Activated B cell treated with CpG ODN at 0.5 μM for 24 hours (primary cell): ENCODE data around the gene CTXND2. TPM values are rescaled to one million over a fixed set of nuclear protein-coding genes. Genes with fewer than 3 reads are reported as not detected.

ENCODE experiments used
- ATAC-seq: fragments of 200-7000 bp; cut with Tn5 transposase; one replicate; pipeline ENCODE4 v1.10.0; 2021; ENCODE audit warnings: low read depth, mild to moderate bottlenecking, moderate library complexity
- CTCF ChIA-PET: fragments of 350-600 bp; sonication (Branson Sonifier 250); formaldehyde crosslinking; loops from one replicate; lab custom pipeline; 2021; ENCODE audit warnings: antibody characterized with exemption; lab: Charles Lee
- POLR2A ChIA-PET: fragments of 350-600 bp; sonication (Branson Sonifier 250); formaldehyde crosslinking; loops from one replicate; lab custom pipeline; 2021; ENCODE audit warnings: antibody characterized with exemption; lab: Charles Lee
- DNase-seq: peaks from one replicate; pipeline ENCODE4 v3.0.0; 2022
- H3K27ac Mint-ChIP-seq: one replicate; pipeline ENCODE4 v1.8.0; 2020; ENCODE audit warnings: mixed read lengths
- H3K27me3 Mint-ChIP-seq: one replicate; pipeline ENCODE4 v1.8.0; 2021; ENCODE audit warnings: mixed read lengths
- H3K36me3 Mint-ChIP-seq: one replicate; pipeline ENCODE4 v1.8.0; 2021; ENCODE audit warnings: low read depth, mixed read lengths
- H3K4me1 Mint-ChIP-seq: one replicate; pipeline ENCODE4 v1.8.0; 2021; ENCODE audit warnings: mixed read lengths
- H3K4me3 Mint-ChIP-seq: one replicate; pipeline ENCODE4 v1.8.0; 2020; ENCODE audit warnings: mild to moderate bottlenecking, mixed read lengths
- H3K9me3 Mint-ChIP-seq: one replicate; pipeline ENCODE4 v1.8.0; 2020; ENCODE audit warnings: mixed read lengths
- intact Hi-C: fragments of 100-400 bp; cut with micrococcal nuclease; formaldehyde crosslinking; loops from one replicate; pipeline ENCODE4 v1.15.1; 2024
- total RNA-seq: library from RNA; stranded (reverse); gene quantifications from 2 replicates; pipeline ENCODE4 v1.2.3, GENCODE V29; 2022
- TF ChIP-seq, protein P1 (sequence below): fragments of 200-600 bp; IDR thresholded peaks from one replicate; pipeline ENCODE4 v1.8.0; 2022; ENCODE audit warnings: antibody characterized with exemption, mild to moderate bottlenecking

The CTXND2 gene
- total RNA-seq, 1 donor from 2014 or later = not detected

DNA sequence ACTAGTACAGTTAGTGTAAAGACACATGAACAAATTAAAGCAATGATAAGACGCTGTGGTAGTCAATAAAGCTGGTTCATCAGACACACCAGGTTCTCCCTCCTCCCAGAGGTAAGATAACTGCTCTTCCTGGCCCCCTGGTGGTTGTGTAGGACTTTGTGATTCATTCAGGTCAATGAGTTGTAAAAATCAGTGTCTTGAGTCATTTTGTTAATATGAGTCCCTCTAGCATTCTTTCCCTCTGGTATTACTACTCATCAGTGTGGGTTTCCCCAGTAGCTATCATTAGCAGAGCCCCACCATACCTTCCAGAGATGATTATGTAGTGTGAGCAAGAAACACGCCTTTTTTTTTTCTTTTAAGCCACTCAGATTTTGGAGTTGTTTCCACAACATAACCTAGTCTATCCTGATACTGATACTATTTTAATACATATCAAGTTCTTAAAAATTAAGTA lies 35.6 kb downstream of the CTXND2 start:
- H3K27me3 Mint-ChIP-seq = no peaks in the 10 kb centered on the region
- CTCF ChIA-PET = interaction anchor here (0.6 to 2.8 kb wide), 29 partner anchors 9 to 460 kb away, joined by 3 to 22 read pairs (median 4); partner anchors contain the start of genes CTSS, ENSA and GOLPH3L
- peak; percentile 23 for DNase-seq
- peak; percentile 55 for ATAC-seq
- POLR2A ChIA-PET = interaction anchor here (0.5 to 1.9 kb wide), 16 partner anchors 10 to 599 kb away, joined by 3 to 13 read pairs (median 4); partner anchors contain the start of genes ARNT, CTSS and MCL1
- H3K4me1 Mint-ChIP-seq = peaks cover 30% of the 10 kb centered on the region
- H3K36me3 Mint-ChIP-seq = peaks cover 8% of the 10 kb centered on the region
- peak overlapping the region; percentile 79 for H3K27ac Mint-ChIP-seq
- no peaks in the 10 kb centered on the region for H3K9me3 Mint-ChIP-seq
- H3K4me3 Mint-ChIP-seq = peak overlapping the region; percentile 44
- intact Hi-C loops = loop anchor here (1.0 to 5.0 kb wide), 7 partner anchors 32 to 458 kb away; partner anchors contain the start of genes ARNT and ENSA
- TF ChIP-seq, protein P1, sequence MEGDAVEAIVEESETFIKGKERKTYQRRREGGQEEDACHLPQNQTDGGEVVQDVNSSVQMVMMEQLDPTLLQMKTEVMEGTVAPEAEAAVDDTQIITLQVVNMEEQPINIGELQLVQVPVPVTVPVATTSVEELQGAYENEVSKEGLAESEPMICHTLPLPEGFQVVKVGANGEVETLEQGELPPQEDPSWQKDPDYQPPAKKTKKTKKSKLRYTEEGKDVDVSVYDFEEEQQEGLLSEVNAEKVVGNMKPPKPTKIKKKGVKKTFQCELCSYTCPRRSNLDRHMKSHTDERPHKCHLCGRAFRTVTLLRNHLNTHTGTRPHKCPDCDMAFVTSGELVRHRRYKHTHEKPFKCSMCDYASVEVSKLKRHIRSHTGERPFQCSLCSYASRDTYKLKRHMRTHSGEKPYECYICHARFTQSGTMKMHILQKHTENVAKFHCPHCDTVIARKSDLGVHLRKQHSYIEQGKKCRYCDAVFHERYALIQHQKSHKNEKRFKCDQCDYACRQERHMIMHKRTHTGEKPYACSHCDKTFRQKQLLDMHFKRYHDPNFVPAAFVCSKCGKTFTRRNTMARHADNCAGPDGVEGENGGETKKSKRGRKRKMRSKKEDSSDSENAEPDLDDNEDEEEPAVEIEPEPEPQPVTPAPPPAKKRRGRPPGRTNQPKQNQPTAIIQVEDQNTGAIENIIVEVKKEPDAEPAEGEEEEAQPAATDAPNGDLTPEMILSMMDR = peak; percentile 25

DNA sequence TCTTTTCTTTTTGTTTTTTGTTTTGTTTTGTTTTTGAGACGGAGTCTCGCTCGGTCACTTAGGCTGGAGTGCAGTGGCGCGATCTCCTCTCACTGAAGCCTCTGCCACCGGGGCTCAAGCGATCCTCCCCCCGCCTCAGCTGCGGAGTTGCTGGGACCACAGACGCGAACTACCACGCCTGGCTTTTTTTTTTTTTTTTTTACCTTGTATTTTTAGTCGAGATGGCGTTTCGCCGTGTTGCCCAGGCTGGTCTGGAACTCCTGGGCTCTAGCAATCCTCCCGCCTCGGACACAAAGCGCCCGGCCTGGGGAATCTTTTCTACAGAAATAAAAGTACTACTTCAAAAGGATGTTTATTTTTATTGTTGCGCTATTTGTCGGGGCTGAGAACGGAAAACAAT lies 38.1 kb downstream of the CTXND2 start:
- POLR2A ChIA-PET = interaction anchor here (0.6 to 1.8 kb wide), 4 partner anchors 21 to 561 kb away, joined by 3 to 5 read pairs (median 4); partner anchors contain the start of gene RPRD2
- TF ChIP-seq, protein P1 = no peak
- intact Hi-C loops = loop anchor here (5.0 kb wide), 2 partner anchors 132 to 563 kb away; partner anchors contain the start of genes CDC42SE1 and RPRD2
- peaks cover 35% of the 10 kb centered on the region for H3K4me1 Mint-ChIP-seq
- DNase-seq (no peak), ATAC-seq (no peak)
- H3K27ac Mint-ChIP-seq = peak overlapping the region; percentile 98
- no peaks in the 10 kb centered on the region for H3K27me3 Mint-ChIP-seq
- no peaks in the 10 kb centered on the region for H3K9me3 Mint-ChIP-seq
- peak overlapping the region; percentile 98 for H3K4me3 Mint-ChIP-seq
- H3K36me3 Mint-ChIP-seq = peaks cover 33% of the 10 kb centered on the region
- CTCF ChIA-PET = no interaction called here

DNA sequence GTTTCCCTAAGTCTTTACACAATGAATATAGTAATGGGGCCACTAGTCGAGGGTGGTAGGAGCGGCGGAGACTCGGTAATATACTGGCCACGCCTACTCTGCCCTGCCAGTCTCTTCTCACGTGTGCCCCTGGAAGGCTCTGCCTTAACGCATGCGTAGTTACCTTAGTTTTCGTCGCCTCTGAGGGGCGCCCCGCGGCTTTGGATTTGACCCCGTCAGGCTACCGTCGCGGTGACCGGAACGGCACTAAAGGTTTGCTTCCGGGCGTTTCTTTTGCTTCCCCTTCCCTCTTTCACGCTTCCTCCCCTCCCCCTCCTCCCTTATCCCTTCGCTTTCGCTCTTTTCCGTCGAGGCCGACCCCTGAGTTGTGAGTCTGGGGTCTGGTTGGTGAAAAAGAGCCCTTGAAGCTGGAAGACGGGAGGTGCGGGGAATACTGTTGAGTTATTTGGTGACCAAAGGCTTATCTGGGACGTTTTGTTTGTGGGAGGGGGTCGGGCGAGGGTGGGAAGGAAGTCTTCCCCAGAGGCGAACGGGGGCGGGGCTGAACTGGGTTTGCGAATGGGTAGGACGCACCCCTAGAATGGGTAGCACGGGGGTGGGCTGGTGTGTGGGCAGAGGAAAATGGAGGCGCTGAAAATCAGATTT lies 39.3 kb downstream of the CTXND2 start, which contains the start of gene SETDB1:
TSS of gene SETDB1 (plus strand) at position 267 of the 645 bp plus-strand sequence. CDS start 1,352 bp downstream, outside the sequence.
- ChIA-PET POLR2A (interaction anchor here (0.6 to 1.8 kb wide), 5 partner anchors 22 to 562 kb away, joined by 3 to 12 read pairs (median 3); partner anchors contain the start of gene RPRD2), CTCF (no interaction called here)
- peaks cover 43% of the 10 kb centered on the region for H3K36me3 Mint-ChIP-seq
- H3K27me3 Mint-ChIP-seq = no peaks in the 10 kb centered on the region
- ATAC-seq (peak; percentile 90), DNase-seq (peak; percentile 79)
- peak within 1 kb of the TSS; percentile 98 for H3K27ac Mint-ChIP-seq
- no peaks in the 10 kb centered on the region for H3K9me3 Mint-ChIP-seq
- H3K4me1 Mint-ChIP-seq = peaks cover 35% of the 10 kb centered on the region
- TF ChIP-seq, protein P1 = no peak
- intact Hi-C loops = loop anchor here (1.0 to 5.0 kb wide), 7 partner anchors 49 to 564 kb away; partner anchors contain the start of genes ARNT, CDC42SE1, CERS2 and GABPB2
- H3K4me3 Mint-ChIP-seq = peak within 1 kb of the TSS; percentile 98

GRCh38 chr1:150927624-150928023 lies 40.7 kb downstream of the CTXND2 start:
- Mint-ChIP-seq H3K27ac (peak overlapping the region; percentile 98), H3K4me1 (peaks cover 28% of the 10 kb centered on the region), H3K27me3 (no peaks in the 10 kb centered on the region), H3K36me3 (peaks cover 54% of the 10 kb centered on the region), H3K9me3 (peaks cover 2% of the 10 kb centered on the region), H3K4me3 (peak overlapping the region; percentile 98)
- ATAC-seq (no peak), DNase-seq (no peak)
- intact Hi-C loops = loop anchor here (2.0 to 5.0 kb wide), 3 partner anchors 47 to 565 kb away; partner anchors contain the start of genes CDC42SE1, CERS2 and RPRD2
- TF ChIP-seq, protein P1 = no peak
- ChIA-PET POLR2A (interaction anchor here (0.8 to 1.3 kb wide), 2 partner anchors 51 to 659 kb away, joined by 3 to 6 read pairs; partner anchors contain the start of genes APH1A and ARNT), CTCF (no interaction called here)
